HCT116 (cell line): ENCODE results near the gene TUBA4B.

Experiments used
- CTCF ChIP-seq, 3 experiments: fragments of 200-600 bp in 1 of 3; sonication (generic) in 1 of 3; IDR thresholded peaks in 2 of 3; conservative IDR thresholded peaks in 1 of 3; 2 replicates each; pipeline ENCODE4 v1.5.1; 2012 to 2017; ENCODE audit warnings: low read depth in 2 of 3, low read length in 2 of 3, antibody characterized with exemption in 1 of 3, borderline replicate concordance in 1 of 3, control low read depth in 1 of 3, mild to moderate bottlenecking in 1 of 3, mixed read lengths in 1 of 3, mixed run types in 1 of 3, moderate library complexity in 1 of 3; ENCODE audit not compliant: insufficient read depth in 1 of 3
- POLR2A ChIP-seq: IDR thresholded peaks from 2 replicates; pipeline ENCODE4 v1.7.0; 2011; ENCODE audit warnings: borderline replicate concordance; ENCODE audit not compliant: insufficient read depth, insufficient read length; ENCODE audit errors: extremely low read depth
- POLR2AphosphoS5 ChIP-seq: IDR thresholded peaks from 2 replicates; pipeline ENCODE4 v1.6.1; 2011; ENCODE audit warnings: mild to moderate bottlenecking, low read depth, low read length, moderate library complexity

- TF ChIP-seq CTCF (IDR thresholded peaks at IDR 0.05 in 2 of 3, conservative IDR thresholded peaks at IDR 0.05 in 1 of 3; ENCODE audit: borderline replicate concordance in 1 of 3, insufficient read depth in 1 of 3, low read depth in 2 of 3, low read length in 2 of 3) (no peak), POLR2AphosphoS5 (no peak), POLR2A (no peak)
These were observed 24.8 kb upstream of the TUBA4B start for GRCh38 chr2:219228041-219228910.
